PC-9 (cell line): Measurements from ENCODE around the gene DOCK9.

Source experiments
- EZH2 ChIP-seq: fragments of 200-600 bp; sonication (generic); IDR thresholded peaks from 2 replicates; pipeline ENCODE4 v1.8.0; 2017; ENCODE audit warnings: antibody characterized with exemption, low read depth
- TF ChIP-seq, protein P1 (sequence below): fragments of 200-600 bp; sonication (generic); conservative IDR thresholded peaks from 2 replicates; pipeline ENCODE4 v1.6.1; 2017; ENCODE audit warnings: mixed run types, antibody characterized with exemption, mild to moderate bottlenecking, moderate library complexity

GRCh38 chr13:98752467-98753290 is 225.2 kb downstream of the DOCK9 start, which contains the start of gene SLC15A1:
- TF ChIP-seq, protein P1, sequence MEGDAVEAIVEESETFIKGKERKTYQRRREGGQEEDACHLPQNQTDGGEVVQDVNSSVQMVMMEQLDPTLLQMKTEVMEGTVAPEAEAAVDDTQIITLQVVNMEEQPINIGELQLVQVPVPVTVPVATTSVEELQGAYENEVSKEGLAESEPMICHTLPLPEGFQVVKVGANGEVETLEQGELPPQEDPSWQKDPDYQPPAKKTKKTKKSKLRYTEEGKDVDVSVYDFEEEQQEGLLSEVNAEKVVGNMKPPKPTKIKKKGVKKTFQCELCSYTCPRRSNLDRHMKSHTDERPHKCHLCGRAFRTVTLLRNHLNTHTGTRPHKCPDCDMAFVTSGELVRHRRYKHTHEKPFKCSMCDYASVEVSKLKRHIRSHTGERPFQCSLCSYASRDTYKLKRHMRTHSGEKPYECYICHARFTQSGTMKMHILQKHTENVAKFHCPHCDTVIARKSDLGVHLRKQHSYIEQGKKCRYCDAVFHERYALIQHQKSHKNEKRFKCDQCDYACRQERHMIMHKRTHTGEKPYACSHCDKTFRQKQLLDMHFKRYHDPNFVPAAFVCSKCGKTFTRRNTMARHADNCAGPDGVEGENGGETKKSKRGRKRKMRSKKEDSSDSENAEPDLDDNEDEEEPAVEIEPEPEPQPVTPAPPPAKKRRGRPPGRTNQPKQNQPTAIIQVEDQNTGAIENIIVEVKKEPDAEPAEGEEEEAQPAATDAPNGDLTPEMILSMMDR = no peak
- no peak for TF ChIP-seq EZH2
